HG03432 (cell line): ENCODE data around the gene SLC22A4.
A peak's percentile ranks its signal among the peaks of the same experiment; 100 is the strongest.

ENCODE experiments used
- ATAC-seq: cut with Tn5 transposase; IDR thresholded peaks from one replicate; pipeline ENCODE4 v1.9.1; 2021; ENCODE audit warnings: mild to moderate bottlenecking, moderate library complexity; ENCODE audit not compliant: unreplicated experiment

SLC22A4 gene

GRCh38 chr5:132273631-132274030, 20.6 kb upstream of the SLC22A4 start:
- ATAC-seq, result no peak

- ATAC-seq, result no peak
These were observed 20.0 kb upstream of the SLC22A4 start for GRCh38 chr5:132274050-132274792.

DNA sequence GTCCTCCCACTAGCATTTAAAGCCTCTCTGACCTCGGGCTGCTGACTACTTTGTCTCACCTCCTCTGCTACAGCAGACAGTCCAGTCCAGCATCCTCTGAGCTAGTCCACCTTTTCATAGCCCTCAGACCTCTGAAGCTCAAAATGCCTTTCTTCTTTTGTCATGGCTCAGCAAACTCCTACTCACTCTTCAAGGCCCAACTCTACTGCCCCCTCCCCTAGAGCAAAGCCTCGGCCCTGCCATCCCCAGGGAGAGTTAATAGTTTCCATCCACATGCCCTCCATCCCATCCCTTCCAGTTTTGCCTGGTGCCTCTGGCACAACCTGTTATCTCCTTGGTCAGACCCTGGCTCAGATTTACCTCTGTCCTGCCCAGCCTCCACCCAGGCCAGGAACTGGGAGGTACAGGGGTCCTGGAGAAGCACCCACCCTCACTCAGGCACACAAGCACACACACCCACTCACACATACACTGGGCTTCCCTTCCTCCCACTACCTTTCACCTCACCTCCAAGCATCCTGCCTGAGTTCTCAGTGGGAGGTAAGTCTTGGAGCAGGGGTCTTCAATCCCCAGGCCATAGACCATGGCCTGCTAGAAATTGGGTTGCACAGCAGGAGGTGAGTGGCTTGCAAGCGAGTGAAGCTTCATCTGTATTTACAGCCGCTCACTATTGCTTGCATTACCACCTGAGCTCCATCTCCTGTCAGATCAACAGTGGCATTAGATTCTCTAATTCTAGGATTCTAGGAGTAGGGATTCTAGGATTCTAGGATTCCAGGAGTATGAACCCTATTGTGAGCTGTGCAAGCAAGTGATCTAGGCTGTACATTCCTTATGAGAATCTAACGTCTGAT, 18.6 kb upstream of the SLC22A4 start:
- ATAC-seq, result no peak

DNA sequence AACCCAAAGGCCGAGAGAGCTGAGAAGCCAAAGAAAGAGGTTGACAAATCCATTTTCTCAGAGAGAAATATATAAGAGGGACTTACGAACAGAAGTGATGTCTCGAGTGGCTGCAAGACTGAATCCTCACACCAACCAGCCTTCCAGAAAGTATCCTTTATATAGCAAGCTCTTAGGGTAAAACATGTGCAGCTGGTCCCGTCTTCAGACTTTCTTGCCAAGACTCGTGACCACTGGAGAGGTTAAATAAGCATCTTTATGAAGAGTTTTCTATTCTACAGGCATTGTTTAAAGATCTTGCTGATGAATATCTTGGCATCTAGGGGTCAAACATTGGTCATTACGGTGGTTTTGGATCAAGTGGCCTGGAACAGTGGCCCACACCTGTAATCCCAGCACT, 16.9 kb upstream of the SLC22A4 start:
- ATAC-seq, result no peak

- no peak for ATAC-seq
These were observed 16.0 kb upstream of the SLC22A4 start for GRCh38 chr5:132277971-132278853.

- no peak for ATAC-seq
These were observed 14.4 kb upstream of the SLC22A4 start for GRCh38 chr5:132279801-132280200.

DNA sequence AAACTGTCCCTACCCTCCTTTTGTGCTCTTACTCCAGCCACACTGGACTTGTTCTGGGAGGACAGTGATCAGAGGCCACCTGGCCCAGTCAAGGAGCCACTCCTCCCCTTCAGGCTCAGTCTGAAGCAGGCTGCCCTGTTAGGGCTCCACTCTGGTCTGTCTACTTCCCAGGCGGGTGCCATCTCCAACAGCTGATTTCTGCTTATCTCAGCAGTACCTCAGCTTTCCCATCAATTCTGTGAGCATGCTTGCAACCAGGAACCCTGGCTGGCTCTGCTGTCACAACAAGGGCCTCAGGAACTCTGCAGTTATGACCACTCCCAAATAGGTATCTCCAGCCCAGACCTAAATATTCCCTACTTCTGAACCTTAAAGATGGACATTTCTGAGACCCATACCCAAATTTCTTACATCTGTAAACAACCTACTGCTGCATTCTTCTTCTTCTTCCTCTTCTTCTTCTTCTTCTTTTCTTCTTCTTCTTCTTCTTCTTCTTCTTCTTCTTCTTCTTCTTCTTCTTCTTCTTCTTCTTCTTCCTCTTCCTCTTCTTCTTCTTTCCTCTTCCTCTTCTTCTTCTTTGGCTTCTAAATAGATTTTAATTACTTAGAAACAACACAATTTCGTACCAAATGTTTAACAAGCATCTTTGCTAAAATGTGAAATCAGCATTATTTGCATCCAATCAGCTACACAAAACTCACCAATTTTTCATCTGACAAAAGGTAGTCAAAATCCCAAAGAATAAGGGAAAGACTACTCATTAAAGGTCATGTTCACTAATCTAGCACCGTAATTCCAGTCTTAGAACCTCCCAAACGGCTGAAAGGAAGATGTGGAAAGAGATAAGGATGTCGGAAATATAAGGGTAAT, 13.6 kb upstream of the SLC22A4 start:
- ATAC-seq, result no peak

DNA sequence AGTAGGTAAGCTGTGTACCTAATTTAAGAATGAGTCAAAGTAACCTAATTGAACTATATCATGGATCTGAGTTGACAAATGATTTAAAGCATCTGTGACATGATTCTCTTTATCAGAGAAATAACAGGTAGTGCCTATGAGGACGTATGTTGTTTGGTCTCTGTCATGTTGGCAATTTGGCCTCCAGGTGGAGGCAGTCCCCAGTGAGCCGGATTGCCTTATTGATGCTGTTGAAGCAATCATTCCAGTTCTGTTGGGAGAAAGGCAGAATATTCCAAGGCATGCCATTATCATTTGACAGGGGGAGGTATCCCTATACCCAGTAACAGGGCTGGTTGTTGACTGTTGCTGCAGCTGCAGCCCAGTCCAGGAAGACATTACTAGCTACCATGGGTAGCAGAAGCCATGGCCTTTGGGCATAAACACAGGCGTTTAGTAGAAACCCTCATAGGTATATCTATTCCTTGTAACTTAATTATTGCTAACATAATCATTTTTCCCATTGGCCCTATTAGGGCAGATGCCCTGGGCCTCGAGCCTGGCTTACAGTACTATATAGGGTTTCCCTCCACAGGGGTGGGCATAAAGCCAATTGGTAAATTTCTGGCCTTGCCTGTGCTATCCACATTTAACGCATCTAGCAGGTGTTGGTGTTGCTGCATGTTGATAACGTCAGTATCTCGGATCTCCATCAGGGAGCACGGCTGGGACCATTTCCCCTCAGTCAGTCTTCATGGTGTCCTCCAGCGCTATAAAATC, 12.2 kb upstream of the SLC22A4 start:
- no peak for ATAC-seq

DNA sequence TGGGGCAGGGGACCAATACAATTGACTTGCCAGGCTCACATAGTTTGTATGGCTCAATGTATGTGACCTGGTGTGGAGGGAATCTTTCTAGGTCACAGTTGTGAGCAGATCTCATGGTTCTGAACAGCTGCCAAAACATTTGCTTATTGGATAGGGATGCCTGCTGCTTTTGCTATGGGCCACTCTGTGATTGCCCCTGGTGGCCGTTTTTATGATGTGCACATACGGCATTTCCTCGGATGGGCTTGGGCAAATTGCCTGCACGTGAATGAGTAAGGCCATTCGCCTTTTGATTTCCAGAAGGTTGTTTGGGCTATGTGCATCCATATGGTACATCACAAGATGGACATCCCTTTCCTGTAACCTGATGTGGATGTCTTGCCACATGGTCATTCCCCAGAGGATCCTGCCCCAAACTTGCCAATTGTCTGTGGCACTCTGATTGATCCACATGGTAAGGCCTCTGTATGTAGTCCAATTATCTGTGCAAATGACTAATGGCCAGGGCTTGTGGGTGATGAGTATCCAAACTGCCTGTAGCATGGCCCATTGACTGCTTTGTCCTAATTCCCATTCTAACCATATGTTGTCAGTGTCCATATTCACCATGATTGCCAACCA, 10.7 kb upstream of the SLC22A4 start:
- no peak for ATAC-seq

DNA sequence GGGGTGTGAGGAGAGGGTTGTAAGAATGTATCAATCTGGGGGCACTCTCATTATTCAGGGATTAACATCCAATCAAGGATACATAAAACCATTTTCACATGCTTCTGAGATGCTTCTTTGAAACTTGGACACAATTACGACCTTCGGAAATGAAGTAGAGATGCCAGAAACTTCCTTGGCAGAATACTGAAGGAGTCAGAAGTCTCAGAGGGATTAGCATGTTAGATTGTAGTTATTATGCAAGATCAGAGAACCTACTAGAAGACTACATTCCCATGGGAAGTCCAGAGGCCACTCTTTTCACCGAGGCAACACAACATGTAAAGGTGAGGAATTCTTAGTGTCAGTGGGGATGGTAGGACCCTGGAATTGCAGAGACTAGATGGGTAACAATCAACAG, 5.1 kb upstream of the SLC22A4 start:
- ATAC-seq, result no peak

- no peak for ATAC-seq
These were observed 3.2 kb upstream of the SLC22A4 start for GRCh38 chr5:132291026-132291425.

DNA sequence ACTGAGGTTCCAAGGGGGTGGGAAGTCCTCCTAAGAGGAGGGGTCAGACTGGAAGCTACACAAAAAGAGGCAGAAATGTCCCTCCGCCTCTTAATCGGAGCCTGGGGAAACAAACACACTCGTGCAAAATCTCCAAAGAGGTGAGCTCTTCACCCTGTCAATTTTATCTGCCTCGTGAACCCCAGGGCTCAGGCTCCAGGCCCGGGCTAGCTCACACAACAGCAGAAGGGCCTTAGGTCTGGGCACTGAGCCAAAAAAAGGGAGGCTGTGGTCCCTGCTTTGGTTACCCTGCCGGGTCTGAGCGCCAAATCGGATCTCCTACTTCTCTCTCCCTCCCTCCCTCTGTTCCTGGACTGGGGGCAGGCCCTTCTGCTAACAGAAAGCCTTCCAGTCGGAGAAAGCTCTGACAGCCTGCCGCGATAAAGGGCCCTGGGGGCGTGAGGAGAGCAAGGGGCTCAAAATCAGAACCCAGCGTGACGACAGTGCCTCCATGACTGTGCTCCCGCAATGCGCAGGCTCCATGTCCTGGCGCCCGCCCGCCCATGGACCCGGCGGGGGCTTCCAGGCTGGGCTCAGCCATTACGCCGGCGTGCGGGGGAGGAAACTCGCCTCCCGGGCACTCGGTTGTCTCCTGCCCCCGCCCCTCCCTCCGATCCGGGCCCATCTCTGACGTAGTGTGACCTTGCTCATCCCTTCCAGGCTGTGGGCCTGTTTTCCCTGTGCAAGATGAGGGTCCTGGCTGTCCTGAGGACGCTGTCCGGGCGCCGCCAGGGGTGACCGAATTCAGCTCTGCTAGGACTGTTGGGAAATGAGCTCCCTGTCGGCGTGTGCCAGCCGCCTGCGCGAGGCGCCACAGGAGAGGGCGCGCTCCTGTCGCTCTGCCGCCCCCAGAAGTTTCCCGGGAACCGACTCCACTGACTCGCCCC, 865 bp upstream of the SLC22A4 start:
- ATAC-seq, result peak; percentile 49

GRCh38 chr5:132294728-132295504, 722 bp downstream of the SLC22A4 start:
- peak; percentile 27 for ATAC-seq

GRCh38 chr5:132295505-132296411, 1.6 kb downstream of the SLC22A4 start:
- no peak for ATAC-seq

DNA sequence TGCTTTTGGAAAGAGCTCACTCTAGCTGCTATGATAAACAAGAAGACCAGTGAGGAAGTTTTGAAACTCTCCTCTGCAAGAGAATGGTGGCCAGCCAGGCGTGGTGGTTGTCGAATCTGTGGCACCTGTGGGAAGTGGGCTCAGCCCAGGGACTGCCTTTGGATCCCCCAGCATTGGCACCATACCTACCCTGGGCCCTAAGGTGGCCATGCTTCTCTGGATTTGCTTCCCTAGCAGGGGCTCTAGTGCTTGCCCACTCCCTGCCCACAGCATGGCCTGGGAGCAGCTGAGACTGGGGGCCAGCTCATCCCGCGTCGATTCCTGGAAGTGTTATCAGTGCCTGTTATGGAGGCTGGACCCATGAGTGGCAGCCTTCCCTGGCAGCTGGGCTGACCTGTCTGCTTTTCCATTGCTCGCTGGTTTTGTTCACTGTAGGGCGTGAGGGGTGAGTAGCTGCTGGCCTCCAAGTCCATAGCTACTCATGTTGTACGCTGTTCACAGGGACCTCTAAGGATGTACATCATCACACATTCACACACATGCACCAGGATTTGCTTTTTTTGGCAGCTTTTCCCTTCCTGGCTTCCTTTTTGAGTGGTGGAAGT, 2.3 kb downstream of the SLC22A4 start:
- no peak for ATAC-seq
